Measurements from ENCODE around the gene ARHGAP23. TPM values are rescaled to one million over a fixed set of nuclear protein-coding genes. Genes with fewer than 3 reads are reported as not detected.
"Not testable (repeated sequence)": the region's sequence is repeated elsewhere in the genome, so short reads cannot be mapped to it uniquely, and the experiment has no call there.

Gene ARHGAP23
- total RNA-seq, 4 donors from 2014 or later: 13.0 to 40.8 (median 24.6) TPM

- no peaks in the 10 kb centered on the region for H3K36me3 ChIP-seq
- H3K27me3 ChIP-seq: no peaks in the 10 kb centered on the region
- intact Hi-C loops (cut with DNase I): loop anchor here (10.0 kb wide), 1 partner anchor 52 kb away; the partner anchor contains the start of gene ARHGAP23
- no peak for TF ChIP-seq POLR2A (IDR thresholded peaks at IDR 0.05)
- TF ChIP-seq CTCF (IDR thresholded peaks at IDR 0.05): no peak
- DNase-seq: no peak
- no peak overlapping the region for H3K27ac ChIP-seq
- no peaks in the 10 kb centered on the region for H3K4me1 ChIP-seq
- no peak overlapping the region for H3K4me3 ChIP-seq (replicated peaks in 1 of 3)
- WGBS, 2 donors: 73 to 85% methylated on average over 7 of the region's 7 CpGs
- no peaks in the 10 kb centered on the region for H3K9me3 ChIP-seq
Observed at GRCh38 chr17:38476549-38476948, 48.3 kb downstream of the ARHGAP23 start.

- H3K27ac ChIP-seq; H3K9me3 ChIP-seq; H3K36me3 ChIP-seq; H3K27me3 ChIP-seq; H3K4me3 ChIP-seq (replicated peaks in 1 of 3); H3K4me1 ChIP-seq; DNase-seq: not testable (repeated sequence)
- 96 to 97% methylated on average over 5 to 30 of the region's 36 CpGs for WGBS, 2 donors
- intact Hi-C loops (cut with DNase I): loop anchor here (10.0 kb wide), 1 partner anchor 53 kb away; the partner anchor contains the start of gene ARHGAP23
Observed at GRCh38 chr17:38477417-38477816, 49.2 kb downstream of the ARHGAP23 start.

GRCh38 chr17:38477951-38478350 lies 49.7 kb downstream of the ARHGAP23 start:
- H3K27ac ChIP-seq; H3K27me3 ChIP-seq; H3K4me1 ChIP-seq; H3K36me3 ChIP-seq; H3K4me3 ChIP-seq (replicated peaks in 1 of 3); DNase-seq; H3K9me3 ChIP-seq: not testable (repeated sequence)
- intact Hi-C loops (cut with DNase I): loop anchor here (10.0 kb wide), 1 partner anchor 53 kb away; the partner anchor contains the start of gene ARHGAP23
- WGBS, 2 donors: 95 to 96% methylated on average over 6 to 11 of the region's 13 CpGs

- H3K27me3 ChIP-seq; H3K36me3 ChIP-seq; DNase-seq; H3K4me3 ChIP-seq (replicated peaks in 1 of 3); H3K9me3 ChIP-seq; H3K4me1 ChIP-seq; H3K27ac ChIP-seq: not testable (repeated sequence)
- intact Hi-C loops (cut with DNase I): loop anchor here (10.0 kb wide), 1 partner anchor 54 kb away; the partner anchor contains the start of gene ARHGAP23
- 90 to 93% methylated on average over 3 to 4 of the region's 4 CpGs for WGBS, 2 donors
Observed at GRCh38 chr17:38478667-38479066, 50.4 kb downstream of the ARHGAP23 start.

- H3K27ac ChIP-seq; H3K9me3 ChIP-seq; H3K36me3 ChIP-seq; H3K4me1 ChIP-seq; intact Hi-C loops (cut with DNase I); H3K4me3 ChIP-seq (replicated peaks in 1 of 3); DNase-seq; H3K27me3 ChIP-seq: not testable (repeated sequence)
- WGBS, 2 donors: 77 to 96% methylated on average over 5 to 16 of the region's 19 CpGs
Observed at GRCh38 chr17:38482039-38482699, 53.9 kb downstream of the ARHGAP23 start.

- H3K4me3 ChIP-seq (replicated peaks in 1 of 3); DNase-seq; intact Hi-C loops (cut with DNase I); H3K27me3 ChIP-seq; H3K36me3 ChIP-seq; H3K9me3 ChIP-seq; H3K27ac ChIP-seq; H3K4me1 ChIP-seq: not testable (repeated sequence)
- WGBS, 2 donors: 91 to 93% methylated on average over 4 to 6 of the region's 8 CpGs
Observed at GRCh38 chr17:38482700-38483043, 54.4 kb downstream of the ARHGAP23 start.

- peak; percentile 52 to 87 (median 74) for TF ChIP-seq CTCF (IDR thresholded peaks at IDR 0.05)
- not testable (repeated sequence) for H3K4me1 ChIP-seq; H3K27me3 ChIP-seq; H3K9me3 ChIP-seq; H3K4me3 ChIP-seq (replicated peaks in 1 of 3); H3K36me3 ChIP-seq; H3K27ac ChIP-seq
- intact Hi-C loops (cut with DNase I): loop anchor here (5.0 kb wide), 1 partner anchor 42 kb away; no protein-coding TSS in a partner anchor
- DNase-seq: peak; percentile 67 to 72
- 57 to 60% methylated on average over 21 of the region's 21 CpGs for WGBS, 2 donors
Observed at GRCh38 chr17:38484242-38485145, 56.2 kb downstream of the ARHGAP23 start.

All from thyroid gland (tissue), 4 donors.